Measurements from ENCODE around the gene RFX1.

DNA sequence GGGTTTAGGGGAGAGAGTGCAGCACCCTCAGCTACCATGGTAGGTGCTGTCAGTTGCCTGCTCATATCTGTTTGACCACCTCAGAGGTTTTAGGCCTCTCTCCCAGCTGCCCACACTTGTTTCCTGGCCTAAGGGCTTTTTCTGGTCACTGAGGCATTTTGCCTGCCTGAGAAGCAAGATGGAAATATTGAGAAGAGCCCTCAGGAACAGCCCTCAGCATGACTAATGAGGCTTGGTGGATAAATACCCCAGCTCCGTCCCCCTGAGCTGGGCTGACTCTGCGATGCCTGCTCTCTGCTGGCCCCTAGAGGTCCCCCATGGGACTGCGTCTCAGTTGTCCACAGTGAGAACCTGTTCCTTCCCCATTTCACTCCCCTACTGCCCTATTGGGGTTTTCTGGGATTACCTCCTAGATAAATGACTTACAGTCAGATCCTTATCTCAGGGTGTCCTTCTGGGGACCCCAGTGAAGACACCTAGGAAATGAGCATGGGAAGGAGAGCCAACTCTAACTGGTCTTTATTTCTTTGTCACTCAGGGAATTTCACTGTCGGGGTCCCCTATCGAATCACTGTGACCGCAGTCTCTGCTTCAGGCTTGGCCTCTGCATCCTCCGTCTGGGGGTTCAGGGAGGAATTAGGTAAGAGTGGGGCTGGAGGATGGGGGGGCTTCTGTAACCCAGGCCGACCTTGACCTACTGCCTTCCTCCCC lies 42.5 kb upstream of the RFX1 start:
- TF ChIP-seq, protein P1, sequence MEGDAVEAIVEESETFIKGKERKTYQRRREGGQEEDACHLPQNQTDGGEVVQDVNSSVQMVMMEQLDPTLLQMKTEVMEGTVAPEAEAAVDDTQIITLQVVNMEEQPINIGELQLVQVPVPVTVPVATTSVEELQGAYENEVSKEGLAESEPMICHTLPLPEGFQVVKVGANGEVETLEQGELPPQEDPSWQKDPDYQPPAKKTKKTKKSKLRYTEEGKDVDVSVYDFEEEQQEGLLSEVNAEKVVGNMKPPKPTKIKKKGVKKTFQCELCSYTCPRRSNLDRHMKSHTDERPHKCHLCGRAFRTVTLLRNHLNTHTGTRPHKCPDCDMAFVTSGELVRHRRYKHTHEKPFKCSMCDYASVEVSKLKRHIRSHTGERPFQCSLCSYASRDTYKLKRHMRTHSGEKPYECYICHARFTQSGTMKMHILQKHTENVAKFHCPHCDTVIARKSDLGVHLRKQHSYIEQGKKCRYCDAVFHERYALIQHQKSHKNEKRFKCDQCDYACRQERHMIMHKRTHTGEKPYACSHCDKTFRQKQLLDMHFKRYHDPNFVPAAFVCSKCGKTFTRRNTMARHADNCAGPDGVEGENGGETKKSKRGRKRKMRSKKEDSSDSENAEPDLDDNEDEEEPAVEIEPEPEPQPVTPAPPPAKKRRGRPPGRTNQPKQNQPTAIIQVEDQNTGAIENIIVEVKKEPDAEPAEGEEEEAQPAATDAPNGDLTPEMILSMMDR (IDR thresholded peaks at IDR 0.05) = peak; percentile 50 to 91
- TF ChIP-seq POLR2A (IDR thresholded peaks at IDR 0.05) (no peak), POLR2AphosphoS5 (IDR thresholded peaks at IDR 0.05) (no peak)

Data from suprapubic skin (tissue), 4 donors.